GM10266 (cell line): ENCODE data around the gene LENEP.

Experiments used
- DNase-seq: peaks from one replicate; pipeline ENCODE4 v3.0.0; 2012; ENCODE audit errors: extremely low spot score
- TF ChIP-seq, protein P1 (sequence below): IDR thresholded peaks from 2 replicates; pipeline ENCODE4 v1.5.1; 2012; ENCODE audit warnings: mild to moderate bottlenecking, low read depth; ENCODE audit not compliant: control insufficient read depth, insufficient read depth; ENCODE audit errors: missing control alignments

The LENEP gene

DNA sequence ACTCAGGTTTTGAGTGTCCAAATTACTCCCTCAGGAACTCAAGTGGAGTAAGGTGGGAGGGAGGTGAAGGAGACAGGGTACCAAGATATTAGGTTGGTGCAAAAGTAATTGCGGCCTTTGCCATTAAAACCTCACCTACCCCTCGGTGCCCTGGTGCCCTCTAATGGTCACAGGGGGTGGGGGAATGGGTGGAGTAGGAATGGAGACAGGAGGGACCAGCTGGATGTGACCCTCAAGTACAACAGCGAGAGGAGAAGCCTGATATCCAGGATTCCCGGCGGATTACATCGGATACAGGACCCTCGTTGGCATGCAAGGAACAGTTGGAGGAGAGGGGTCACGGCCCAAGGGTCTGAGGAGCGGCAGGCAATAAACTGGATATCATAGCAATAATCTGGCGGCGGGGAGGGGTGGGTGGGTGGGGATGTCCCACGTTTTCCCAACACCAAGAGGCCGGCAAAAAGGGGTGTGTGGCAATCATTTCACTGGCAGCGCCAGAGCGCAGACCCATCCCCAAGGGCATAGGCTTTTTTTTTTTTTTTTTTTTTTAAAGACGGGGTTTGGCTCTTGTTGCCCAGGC, 4.9 kb downstream of the LENEP start:
- TF ChIP-seq, protein P1, sequence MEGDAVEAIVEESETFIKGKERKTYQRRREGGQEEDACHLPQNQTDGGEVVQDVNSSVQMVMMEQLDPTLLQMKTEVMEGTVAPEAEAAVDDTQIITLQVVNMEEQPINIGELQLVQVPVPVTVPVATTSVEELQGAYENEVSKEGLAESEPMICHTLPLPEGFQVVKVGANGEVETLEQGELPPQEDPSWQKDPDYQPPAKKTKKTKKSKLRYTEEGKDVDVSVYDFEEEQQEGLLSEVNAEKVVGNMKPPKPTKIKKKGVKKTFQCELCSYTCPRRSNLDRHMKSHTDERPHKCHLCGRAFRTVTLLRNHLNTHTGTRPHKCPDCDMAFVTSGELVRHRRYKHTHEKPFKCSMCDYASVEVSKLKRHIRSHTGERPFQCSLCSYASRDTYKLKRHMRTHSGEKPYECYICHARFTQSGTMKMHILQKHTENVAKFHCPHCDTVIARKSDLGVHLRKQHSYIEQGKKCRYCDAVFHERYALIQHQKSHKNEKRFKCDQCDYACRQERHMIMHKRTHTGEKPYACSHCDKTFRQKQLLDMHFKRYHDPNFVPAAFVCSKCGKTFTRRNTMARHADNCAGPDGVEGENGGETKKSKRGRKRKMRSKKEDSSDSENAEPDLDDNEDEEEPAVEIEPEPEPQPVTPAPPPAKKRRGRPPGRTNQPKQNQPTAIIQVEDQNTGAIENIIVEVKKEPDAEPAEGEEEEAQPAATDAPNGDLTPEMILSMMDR, result peak; percentile 26
- DNase-seq, result no peak

DNA sequence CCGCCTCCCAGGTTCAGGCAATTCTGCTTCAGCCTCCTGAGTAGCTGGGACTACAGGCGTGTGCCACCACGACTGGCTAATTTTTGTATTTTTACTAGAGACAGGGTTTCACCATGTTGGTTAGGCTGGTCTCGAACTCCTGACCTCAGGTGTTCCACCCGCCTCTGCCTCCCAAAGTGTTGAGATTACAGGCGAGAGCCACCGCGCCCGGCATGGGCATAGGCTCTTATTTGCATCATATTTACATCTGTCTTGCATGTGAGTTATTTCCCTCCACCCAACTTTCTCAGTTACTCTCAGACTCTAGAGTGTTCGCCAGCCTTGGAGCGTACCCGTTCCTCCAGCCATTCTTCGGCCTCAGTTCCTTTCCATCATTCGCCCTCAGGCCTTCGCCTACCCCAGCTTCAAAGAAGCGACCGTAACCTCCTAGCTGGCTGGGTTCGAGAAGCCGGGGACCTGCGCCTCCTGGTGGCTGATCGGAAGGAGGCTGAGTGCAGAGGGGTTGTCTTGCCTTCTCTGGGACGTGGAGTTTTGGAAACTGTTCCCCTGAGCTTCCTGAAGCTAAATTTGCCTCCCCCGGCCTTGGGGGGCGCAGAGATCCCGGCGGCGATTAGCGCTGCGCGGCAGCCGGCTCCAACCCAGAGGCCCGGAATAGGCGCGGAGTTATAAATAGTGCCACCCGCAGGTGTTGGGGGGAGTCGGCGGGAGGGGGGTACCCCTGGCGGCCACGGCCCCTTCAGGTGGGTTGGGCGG, 5.6 kb downstream of the LENEP start:
- TF ChIP-seq, protein P1, result peak; percentile 87
- DNase-seq, result peak; percentile 77

DNA sequence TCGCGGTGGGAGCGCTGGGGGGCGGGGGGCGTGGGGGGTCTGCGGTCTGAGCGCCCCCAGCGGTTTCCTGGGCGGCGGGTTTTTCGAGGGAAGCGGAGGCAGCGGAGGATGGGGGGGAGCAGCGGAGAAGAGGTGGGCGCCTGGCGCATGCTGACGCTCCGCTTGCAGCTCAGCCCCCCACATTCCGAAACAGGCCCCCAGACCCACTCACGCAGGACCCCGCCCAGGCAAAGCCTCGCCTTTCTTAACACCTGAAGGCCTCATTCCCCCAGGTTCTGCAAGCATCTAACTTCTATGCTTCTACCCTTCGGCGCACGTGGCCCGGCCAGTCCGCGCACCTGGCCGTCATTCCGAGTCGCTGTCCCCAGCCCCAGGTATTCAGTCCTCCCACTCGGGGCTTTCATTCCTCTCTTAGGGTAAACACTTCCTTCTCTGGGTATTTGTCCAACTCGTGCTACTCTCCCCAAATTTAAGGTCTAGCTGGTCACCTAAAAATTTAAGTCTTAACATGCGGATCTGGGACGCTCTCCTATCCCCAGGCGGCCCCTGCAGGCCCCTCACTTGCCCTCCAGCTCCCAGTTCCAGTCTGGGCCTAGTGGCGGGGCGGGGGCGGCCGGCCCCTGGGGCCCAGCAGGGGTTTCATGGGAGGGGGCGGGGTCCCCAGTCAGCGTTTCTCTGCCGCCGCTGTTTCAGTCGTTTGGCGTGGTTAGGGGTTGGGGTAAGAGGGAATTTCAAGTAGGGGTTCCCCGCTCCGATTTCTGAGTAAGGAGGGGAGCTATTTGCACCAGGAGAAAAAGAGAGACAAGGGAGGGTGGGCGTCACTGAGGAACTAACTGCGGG, 6.4 kb downstream of the LENEP start:
- peak; percentile 83 for DNase-seq

DNA sequence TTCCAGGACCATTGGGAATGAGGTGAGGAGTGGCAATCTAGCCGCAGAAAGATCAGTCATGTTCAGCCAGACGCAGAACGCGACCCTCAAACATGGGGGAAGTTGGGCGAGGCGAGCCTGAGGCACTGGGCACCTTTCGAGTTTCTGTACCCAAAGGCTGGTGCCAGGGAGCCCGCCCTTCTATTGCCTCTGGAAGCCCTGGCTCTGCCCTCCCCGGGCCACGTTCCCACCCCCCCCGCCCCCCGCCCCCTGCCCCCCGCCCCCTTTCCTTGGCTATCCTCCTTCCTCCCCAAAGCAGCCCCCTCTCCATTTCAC, 7.0 kb downstream of the LENEP start:
- DNase-seq, result no peak
- TF ChIP-seq, protein P1, result no peak

More for the DNA sequence above, 6.4 kb downstream of the LENEP start:
- TF ChIP-seq, protein P1, result no peak

DNA sequence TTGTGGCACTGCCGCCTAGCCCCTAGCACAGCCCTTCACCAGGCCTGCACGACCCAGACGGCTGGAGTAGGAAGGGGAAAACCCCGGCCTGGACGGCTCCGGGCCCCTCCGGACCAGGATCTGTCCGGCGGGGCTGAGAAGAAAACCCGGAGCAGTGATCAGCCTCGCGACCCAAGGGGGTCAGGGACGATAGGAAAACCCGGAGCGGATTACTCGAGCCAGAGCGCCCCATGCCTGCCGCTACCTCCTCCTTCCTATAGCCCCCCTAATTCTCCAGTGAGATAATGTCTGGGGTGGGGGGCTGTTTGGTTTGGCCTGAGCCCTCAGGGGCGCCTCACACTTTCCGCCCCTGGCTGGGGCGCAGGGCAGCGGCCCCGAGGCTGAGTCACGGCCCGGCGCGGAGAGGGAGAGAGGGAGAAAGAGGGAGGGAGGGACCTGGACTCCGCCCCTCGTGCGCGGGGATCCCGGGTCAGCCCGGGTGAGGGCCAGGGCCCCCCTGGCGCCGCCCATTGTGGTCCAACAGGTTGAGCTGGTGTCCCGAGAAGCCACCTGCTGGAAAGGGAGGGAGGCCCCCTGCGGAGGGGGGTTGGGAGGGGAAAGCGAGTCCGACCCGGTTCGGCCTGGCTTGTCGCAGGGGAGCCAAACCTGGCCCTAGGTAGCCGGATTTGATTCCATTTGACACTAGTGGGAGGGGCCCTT, 7.5 kb downstream of the LENEP start:
- DNase-seq, result peak; percentile 87

DNA sequence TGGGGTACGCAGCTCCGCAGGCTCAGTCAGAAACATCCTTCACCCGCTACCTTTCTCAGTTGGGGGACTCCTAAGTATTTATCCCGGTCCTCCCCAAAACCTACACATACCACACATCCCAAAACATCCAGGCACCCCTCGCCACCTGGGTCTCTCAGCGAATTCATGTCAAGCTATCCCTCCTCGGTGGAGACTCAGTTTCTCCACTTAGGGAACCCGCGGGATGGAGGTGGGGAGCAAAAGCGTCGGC, 8.0 kb downstream of the LENEP start:
- DNase-seq, result no peak
- TF ChIP-seq, protein P1, result no peak

More for the DNA sequence above, 7.5 kb downstream of the LENEP start:
- TF ChIP-seq, protein P1, result no peak
